GM18511 (cell line): ENCODE data around the gene TOP1.
"Not testable (repeated sequence)": the region's sequence is repeated elsewhere in the genome, so short reads cannot be mapped to it uniquely, and the experiment has no call there.

Experiments
- ATAC-seq: cut with Tn5 transposase; IDR thresholded peaks from one replicate; pipeline ENCODE4 v1.9.1; 2021; ENCODE audit warnings: mild to moderate bottlenecking, moderate library complexity; ENCODE audit not compliant: unreplicated experiment

Gene TOP1

GRCh38 chr20:41003143-41003935, 25.3 kb upstream of the TOP1 start:
- peak; percentile 57 for ATAC-seq

- not testable (repeated sequence) for ATAC-seq
Observed at GRCh38 chr20:41003936-41004294, 24.7 kb upstream of the TOP1 start.

- ATAC-seq = no peak
Observed at GRCh38 chr20:41004531-41005360, 23.9 kb upstream of the TOP1 start.

- no peak for ATAC-seq
Observed at GRCh38 chr20:41005361-41005729, 23.3 kb upstream of the TOP1 start.

GRCh38 chr20:41006126-41006935, 22.3 kb upstream of the TOP1 start:
- ATAC-seq = no peak

GRCh38 chr20:41006936-41007474, 21.6 kb upstream of the TOP1 start:
- no peak for ATAC-seq

- ATAC-seq = no peak
Observed at GRCh38 chr20:41007481-41007880, 21.1 kb upstream of the TOP1 start.

GRCh38 chr20:41009946-41010345, 18.7 kb upstream of the TOP1 start:
- no peak for ATAC-seq

- peak; percentile 92 for ATAC-seq
Observed at GRCh38 chr20:41011551-41012067, 17.0 kb upstream of the TOP1 start.

GRCh38 chr20:41014561-41015088, 14.0 kb upstream of the TOP1 start:
- ATAC-seq = no peak

GRCh38 chr20:41017448-41018042, 11.1 kb upstream of the TOP1 start:
- ATAC-seq = no peak

GRCh38 chr20:41018153-41018552, 10.5 kb upstream of the TOP1 start:
- no peak for ATAC-seq

- no peak for ATAC-seq
Observed at GRCh38 chr20:41023549-41023948, 5.1 kb upstream of the TOP1 start.

- no peak for ATAC-seq
Observed at GRCh38 chr20:41027366-41027765, 1.3 kb upstream of the TOP1 start.

GRCh38 chr20:41027872-41028358, 707 bp upstream of the TOP1 start:
- no peak for ATAC-seq

- peak; percentile 42 for ATAC-seq
Observed at GRCh38 chr20:41029150-41029901, 704 bp downstream of the TOP1 start.

- no peak for ATAC-seq
Observed at GRCh38 chr20:41030061-41030460, 1.4 kb downstream of the TOP1 start.

- no peak for ATAC-seq
Observed at GRCh38 chr20:41030531-41031242, 2.1 kb downstream of the TOP1 start.

GRCh38 chr20:41031243-41031619, 2.6 kb downstream of the TOP1 start:
- no peak for ATAC-seq
